Loucy (cell line): ENCODE results near the gene ITGA5.
A peak's percentile ranks its signal among the peaks of the same experiment; 100 is the strongest.

Source experiments
- H2AFZ ChIP-seq: fragments of 200-600 bp; sonication (generic); 2 replicates; pipeline ENCODE4 v1.6.0; 2016; ENCODE audit warnings: antibody characterized with exemption, mild to moderate bottlenecking, low read length, moderate library complexity
- H3F3A ChIP-seq: fragments of 200-600 bp; 2 replicates; pipeline ENCODE4 v1.6.0; 2016; ENCODE audit warnings: antibody characterized with exemption, low read depth, mild to moderate bottlenecking
- H3K27me3 ChIP-seq: fragments of 200-600 bp; sonication (generic); 2 replicates; pipeline ENCODE4 v1.6.1; 2014; ENCODE audit warnings: low read length, mild to moderate bottlenecking; ENCODE audit not compliant: insufficient read depth, poor library complexity, severe bottlenecking
- H3K36me3 ChIP-seq: fragments of 200-600 bp; sonication (generic); 2 replicates; pipeline ENCODE4 v1.6.1; 2016; ENCODE audit warnings: low read length; ENCODE audit not compliant: insufficient read depth
- H3K4me1 ChIP-seq: fragments of 200-600 bp; sonication (generic); 2 replicates; pipeline ENCODE4 v1.5.1; 2014; ENCODE audit warnings: low read length, mild to moderate bottlenecking; ENCODE audit not compliant: insufficient read depth, poor library complexity, severe bottlenecking
- H3K4me2 ChIP-seq: fragments of 200-600 bp; sonication (generic); 2 replicates; pipeline ENCODE4 v1.6.0; 2014; ENCODE audit warnings: antibody characterized with exemption, low read length, low read depth, mild to moderate bottlenecking; ENCODE audit not compliant: poor library complexity, severe bottlenecking
- H3K4me3 ChIP-seq: fragments of 200-600 bp; sonication (generic); 2 replicates; pipeline ENCODE4 v1.5.1; 2014; ENCODE audit warnings: low read length, mild to moderate bottlenecking, mixed read lengths; ENCODE audit not compliant: poor library complexity, severe bottlenecking
- H3K79me2 ChIP-seq: fragments of 200-600 bp; sonication (generic); 2 replicates; pipeline ENCODE4 v1.6.1; 2014; ENCODE audit warnings: low read length; ENCODE audit not compliant: insufficient read depth
- H3K9ac ChIP-seq: fragments of 200-600 bp; sonication (generic); 2 replicates; pipeline ENCODE4 v1.6.0; 2014; ENCODE audit warnings: mild to moderate bottlenecking, low read depth, low read length, moderate library complexity; ENCODE audit not compliant: poor library complexity, severe bottlenecking
- H3K9me2 ChIP-seq: fragments of 200-600 bp; sonication (generic); replicated peaks from 2 replicates; pipeline ENCODE4 v1.6.1; 2016; ENCODE audit warnings: low read depth, low read length, mixed read lengths
- H3K9me3 ChIP-seq: fragments of 200-600 bp; sonication (generic); 2 replicates; pipeline ENCODE4 v1.6.1; 2014; ENCODE audit warnings: mild to moderate bottlenecking, antibody characterized with exemption, low read length, low read depth; ENCODE audit not compliant: insufficient read depth
- H4K20me1 ChIP-seq: fragments of 200-600 bp; sonication (generic); 2 replicates; pipeline ENCODE4 v1.6.0; 2014; ENCODE audit warnings: antibody characterized with exemption, low read length, mild to moderate bottlenecking; ENCODE audit not compliant: insufficient read depth, poor library complexity, severe bottlenecking
- EZH2phosphoT487 ChIP-seq: fragments of 200-600 bp; IDR thresholded peaks from 2 replicates; pipeline ENCODE4 v1.6.1; 2018; ENCODE audit warnings: antibody characterized with exemption, mild to moderate bottlenecking, moderate library complexity, borderline replicate concordance
- TF ChIP-seq, protein P1 (sequence below): fragments of 200-600 bp; sonication (generic); conservative IDR thresholded peaks from 2 replicates; pipeline ENCODE4 v1.5.1; 2014; ENCODE audit warnings: mild to moderate bottlenecking, antibody characterized with exemption, low read length

Gene ITGA5

DNA sequence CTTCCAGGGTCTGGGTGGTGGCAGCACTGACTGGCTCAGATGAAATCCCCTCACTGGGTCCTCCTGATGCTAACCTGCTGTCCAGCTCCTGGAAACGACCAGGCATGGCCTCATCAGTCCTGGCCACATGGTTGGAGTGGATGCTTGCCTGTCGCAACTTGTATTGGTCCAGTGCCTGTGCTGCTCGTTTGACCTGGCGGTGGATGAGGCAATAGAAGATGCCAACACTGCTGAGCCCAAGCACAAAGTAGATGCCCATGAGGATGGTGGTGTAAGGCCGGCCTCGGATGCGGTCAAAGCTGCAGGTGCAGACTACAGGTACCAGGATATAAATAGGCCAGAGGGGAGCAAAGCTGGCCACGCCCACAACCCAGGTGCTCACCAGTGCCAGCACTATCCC lies 56.0 kb downstream of the ITGA5 start:
- H3K9ac ChIP-seq, result no peak overlapping the region
- TF ChIP-seq, protein P1, sequence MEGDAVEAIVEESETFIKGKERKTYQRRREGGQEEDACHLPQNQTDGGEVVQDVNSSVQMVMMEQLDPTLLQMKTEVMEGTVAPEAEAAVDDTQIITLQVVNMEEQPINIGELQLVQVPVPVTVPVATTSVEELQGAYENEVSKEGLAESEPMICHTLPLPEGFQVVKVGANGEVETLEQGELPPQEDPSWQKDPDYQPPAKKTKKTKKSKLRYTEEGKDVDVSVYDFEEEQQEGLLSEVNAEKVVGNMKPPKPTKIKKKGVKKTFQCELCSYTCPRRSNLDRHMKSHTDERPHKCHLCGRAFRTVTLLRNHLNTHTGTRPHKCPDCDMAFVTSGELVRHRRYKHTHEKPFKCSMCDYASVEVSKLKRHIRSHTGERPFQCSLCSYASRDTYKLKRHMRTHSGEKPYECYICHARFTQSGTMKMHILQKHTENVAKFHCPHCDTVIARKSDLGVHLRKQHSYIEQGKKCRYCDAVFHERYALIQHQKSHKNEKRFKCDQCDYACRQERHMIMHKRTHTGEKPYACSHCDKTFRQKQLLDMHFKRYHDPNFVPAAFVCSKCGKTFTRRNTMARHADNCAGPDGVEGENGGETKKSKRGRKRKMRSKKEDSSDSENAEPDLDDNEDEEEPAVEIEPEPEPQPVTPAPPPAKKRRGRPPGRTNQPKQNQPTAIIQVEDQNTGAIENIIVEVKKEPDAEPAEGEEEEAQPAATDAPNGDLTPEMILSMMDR, result no peak
- TF ChIP-seq EZH2phosphoT487, result no peak
- H3K79me2 ChIP-seq, result no peaks in the 10 kb centered on the region
- no peak overlapping the region for H3K4me2 ChIP-seq
- no peak overlapping the region for H2AFZ ChIP-seq
- no peak overlapping the region for H3K4me3 ChIP-seq
- no peaks in the 10 kb centered on the region for H3K9me3 ChIP-seq
- no peaks in the 10 kb centered on the region for H3K36me3 ChIP-seq
- H3F3A ChIP-seq, result 0 out of 2 replicates have a peak, but pooled peaks cover 2% of the 10 kb centered on the region
- H3K9me2 ChIP-seq, result no peaks in the 10 kb centered on the region
- H3K27me3 ChIP-seq, result no peaks in the 10 kb centered on the region
- peaks cover 21% of the 10 kb centered on the region for H3K4me1 ChIP-seq
- H4K20me1 ChIP-seq, result no peaks in the 10 kb centered on the region

DNA sequence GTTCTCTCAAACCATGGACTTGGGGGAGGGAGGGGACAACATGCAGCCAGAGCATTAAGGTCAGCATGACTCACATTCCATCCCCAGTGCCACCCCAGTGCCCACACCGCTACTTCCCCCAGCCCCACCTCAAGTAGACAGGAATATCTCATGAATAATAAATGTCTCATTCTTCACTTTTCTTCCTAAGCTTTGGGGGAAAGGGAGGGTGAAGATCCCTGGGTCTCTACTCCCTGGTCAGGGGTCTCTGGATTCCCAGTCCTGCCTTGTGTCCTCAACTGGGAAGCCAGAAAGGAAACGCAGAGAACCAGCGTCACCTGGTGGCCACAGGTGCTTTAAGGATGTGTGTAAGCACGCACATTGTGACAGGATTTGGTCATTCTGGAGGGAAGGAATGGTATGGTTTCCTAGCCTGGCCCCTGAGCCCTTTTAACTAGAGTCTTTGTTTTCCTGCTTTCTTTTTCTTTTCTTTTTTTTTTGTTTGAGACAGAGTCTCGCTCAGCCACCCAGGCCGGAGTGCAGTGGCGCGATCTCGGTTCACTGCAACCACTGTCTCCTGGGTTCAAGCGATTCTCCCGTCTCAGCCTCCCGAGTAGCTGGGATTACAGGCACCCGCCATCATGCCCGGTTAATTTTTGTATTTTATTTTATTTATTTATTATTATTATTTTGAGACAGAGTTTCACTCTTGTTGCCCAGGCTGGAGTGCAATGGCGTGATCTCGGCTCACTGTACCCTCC lies 58.2 kb downstream of the ITGA5 start:
- TF ChIP-seq EZH2phosphoT487, result no peak
- TF ChIP-seq, protein P1, result peak; percentile 98
- Histone ChIP-seq H3K4me1 (peaks cover 38% of the 10 kb centered on the region), H3K27me3 (no peaks in the 10 kb centered on the region), H3K4me2 (peak overlapping the region; percentile 92), H3K9ac (peak overlapping the region; percentile 75), H3K4me3 (no peak overlapping the region), H3K79me2 (peaks cover 9% of the 10 kb centered on the region; the same call in 1 of the 2 replicates), H4K20me1 (no peaks in the 10 kb centered on the region), H3K36me3 (no peaks in the 10 kb centered on the region), H3K9me3 (no peaks in the 10 kb centered on the region), H3K9me2 (no peaks in the 10 kb centered on the region), H2AFZ (no peak overlapping the region), H3F3A (0 out of 2 replicates have a peak, but pooled peaks cover 2% of the 10 kb centered on the region)

DNA sequence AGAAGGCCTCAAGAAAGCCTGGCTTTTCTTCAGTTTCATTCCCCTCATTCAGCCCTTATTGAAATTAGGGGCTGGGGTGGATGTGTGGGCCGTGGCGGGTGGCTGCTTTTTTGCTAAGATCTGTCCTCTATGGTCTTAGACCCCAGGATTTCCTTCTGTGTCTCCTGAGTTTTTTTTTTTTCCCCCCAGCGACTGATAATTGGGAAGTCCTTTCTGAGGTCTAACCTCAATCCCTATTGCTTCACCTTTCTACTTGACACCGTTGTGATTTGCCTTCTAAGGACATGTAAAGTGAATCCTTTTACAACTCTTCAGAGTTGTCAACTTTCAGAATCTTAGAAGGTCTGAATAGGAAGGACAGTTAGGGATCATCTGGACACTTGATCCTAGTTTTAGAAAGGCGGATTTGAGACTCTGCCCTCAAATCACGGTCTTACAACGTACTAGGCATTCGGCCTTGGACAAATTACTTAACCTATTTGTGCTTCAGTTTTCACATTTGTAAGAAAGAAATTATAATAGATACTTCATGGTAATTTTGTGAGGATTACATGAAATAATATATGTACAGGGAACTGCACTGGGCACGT lies 59.2 kb downstream of the ITGA5 start:
- Histone ChIP-seq H4K20me1 (no peaks in the 10 kb centered on the region), H3K79me2 (peaks cover 9% of the 10 kb centered on the region; the same call in 1 of the 2 replicates), H3F3A (0 out of 2 replicates have a peak, but pooled peaks cover 2% of the 10 kb centered on the region), H3K27me3 (no peaks in the 10 kb centered on the region), H3K4me1 (peaks cover 38% of the 10 kb centered on the region), H3K36me3 (no peaks in the 10 kb centered on the region), H3K4me2 (peak overlapping the region; percentile 92), H3K4me3 (peak overlapping the region; percentile 87), H3K9me2 (no peaks in the 10 kb centered on the region), H3K9me3 (no peaks in the 10 kb centered on the region), H3K9ac (peak overlapping the region; percentile 75), H2AFZ (peak overlapping the region; percentile 90)
- TF ChIP-seq, protein P1, result no peak
- TF ChIP-seq EZH2phosphoT487, result no peak
